ENCODE measurements around the gene CFLAR.
"Not testable (repeated sequence)": the region's sequence is repeated elsewhere in the genome, so short reads cannot be mapped to it uniquely, and the experiment has no call there.

Gene CFLAR

GRCh38 chr2:201182650-201183364, 66.8 kb downstream of the CFLAR start, which contains the start of gene CASP10:
Gene CASP10, plus strand, starts transcription at chr2:201183141. Its CDS starts 2,637 bp downstream, at chr2:201185778.
- DNase-seq (ENCODE audit: low read depth): peak; percentile 86
- TF ChIP-seq CTCF (conservative IDR thresholded peaks at IDR 0.05; ENCODE audit: low read depth, low read length): peak; percentile 63
- peak within 1 kb of the TSS; percentile 61 for H3K4me3 ChIP-seq (ENCODE audit: low read depth, low read length)

GRCh38 chr2:201183365-201183727, 67.4 kb downstream of the CFLAR start:
- H3K4me3 ChIP-seq (ENCODE audit: low read depth, low read length): peak overlapping the region; percentile 61
- TF ChIP-seq CTCF (conservative IDR thresholded peaks at IDR 0.05; ENCODE audit: low read depth, low read length): no peak
- DNase-seq (ENCODE audit: low read depth): no peak

DNA sequence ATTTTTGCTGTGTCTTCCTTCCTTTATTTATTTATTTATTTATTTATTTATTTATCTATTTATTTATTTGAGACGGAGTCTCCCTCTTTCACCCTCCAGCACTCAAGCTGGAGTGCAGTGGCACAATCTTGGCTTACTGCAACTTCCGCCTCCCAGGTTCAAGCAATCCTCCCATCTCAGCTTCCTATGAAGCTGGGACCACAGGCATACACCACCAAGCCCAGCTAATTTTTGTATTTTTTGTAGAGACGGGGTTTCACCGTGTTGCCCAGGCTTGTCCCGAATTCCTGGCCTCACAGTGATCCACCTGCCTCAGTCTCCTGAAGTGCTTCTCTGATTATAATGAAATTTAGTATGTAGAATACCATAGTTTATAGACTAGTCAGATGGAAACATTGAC, 67.9 kb downstream of the CFLAR start:
- peak overlapping the region; percentile 61 for H3K4me3 ChIP-seq (ENCODE audit: low read depth, low read length)
- not testable (repeated sequence) for DNase-seq (ENCODE audit: low read depth)

- not testable (repeated sequence) for DNase-seq (ENCODE audit: low read depth); H3K4me3 ChIP-seq (ENCODE audit: low read depth, low read length)
Observed at GRCh38 chr2:201184248-201184647, 68.3 kb downstream of the CFLAR start.

DNA sequence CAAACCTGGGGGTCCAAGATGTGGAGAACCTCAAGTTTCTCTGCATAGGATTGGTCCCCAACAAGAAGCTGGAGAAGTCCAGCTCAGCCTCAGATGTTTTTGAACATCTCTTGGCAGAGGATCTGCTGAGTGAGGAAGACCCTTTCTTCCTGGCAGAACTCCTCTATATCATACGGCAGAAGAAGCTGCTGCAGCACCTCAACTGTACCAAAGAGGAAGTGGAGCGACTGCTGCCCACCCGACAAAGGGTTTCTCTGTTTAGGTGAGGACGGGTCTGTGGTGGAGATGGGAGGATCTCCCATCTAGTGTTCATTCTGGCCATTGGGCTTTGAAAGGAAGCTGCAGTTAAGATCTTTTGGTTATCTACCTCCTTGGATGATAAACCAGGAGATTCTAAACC, 69.9 kb downstream of the CFLAR start:
- DNase-seq (ENCODE audit: low read depth): no peak
- H3K4me3 ChIP-seq (ENCODE audit: low read depth, low read length): no peak overlapping the region
- no peak for TF ChIP-seq CTCF (conservative IDR thresholded peaks at IDR 0.05; ENCODE audit: low read depth, low read length)

GRCh38 chr2:201186982-201187381, 71.0 kb downstream of the CFLAR start:
- no peak for DNase-seq (ENCODE audit: low read depth)
- no peak overlapping the region for H3K4me3 ChIP-seq (ENCODE audit: low read depth, low read length)
- TF ChIP-seq CTCF (conservative IDR thresholded peaks at IDR 0.05; ENCODE audit: low read depth, low read length): no peak

GRCh38 chr2:201188449-201188848, 72.5 kb downstream of the CFLAR start:
- H3K4me3 ChIP-seq (ENCODE audit: low read depth, low read length): no peak overlapping the region
- TF ChIP-seq CTCF (conservative IDR thresholded peaks at IDR 0.05; ENCODE audit: low read depth, low read length): no peak
- DNase-seq (ENCODE audit: low read depth): no peak

DNA sequence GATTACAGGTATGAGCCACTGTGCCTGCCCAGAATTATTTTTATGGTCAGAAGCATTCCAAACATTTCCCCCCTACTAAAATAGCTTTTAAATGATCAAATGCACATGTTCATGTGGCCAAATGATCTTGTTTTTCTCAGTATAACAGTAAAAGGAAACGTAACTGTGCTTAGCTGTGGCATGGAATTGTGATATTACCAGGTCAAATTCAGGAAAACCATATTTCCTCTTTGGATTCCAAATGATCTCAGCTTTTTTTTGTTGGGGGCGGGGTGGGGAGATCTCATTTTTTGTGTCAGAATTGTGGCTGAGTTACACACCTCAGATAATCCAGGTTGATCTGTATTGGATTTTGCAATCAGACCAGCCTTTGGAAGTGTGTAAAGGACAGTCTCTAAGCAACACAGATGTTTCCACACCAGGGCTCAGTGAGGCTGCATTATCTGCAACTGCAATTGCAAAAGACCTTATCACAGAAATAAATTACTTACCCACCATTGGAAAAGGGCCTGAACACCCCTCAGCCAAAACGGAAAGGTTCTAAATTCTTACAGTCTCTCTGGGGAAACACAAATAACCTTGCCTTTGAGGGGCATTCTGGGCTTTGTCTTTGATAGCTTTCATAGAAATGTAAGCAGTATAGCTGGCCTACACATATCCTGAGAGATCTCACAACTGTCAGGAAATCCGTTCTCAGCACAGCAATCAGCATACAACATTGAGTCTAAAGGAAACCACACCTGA, 75.3 kb downstream of the CFLAR start:
- DNase-seq (ENCODE audit: low read depth): peak; percentile 58
- H3K4me3 ChIP-seq (ENCODE audit: low read depth, low read length): no peak overlapping the region
- no peak for TF ChIP-seq CTCF (conservative IDR thresholded peaks at IDR 0.05; ENCODE audit: low read depth, low read length)

All from choroid plexus epithelial cell (primary cell).